PC-9 (cell line): ENCODE data around the gene LIN52. TPM values are rescaled to one million over a fixed set of nuclear protein-coding genes. Genes with fewer than 3 reads are reported as not detected.

Source experiments
- BruUV-seq: library from RNA; stranded (reverse); fragments of 400-500 nt; replicated peaks from 2 replicates; lab custom pipeline; 2021; lab: Mats Ljungman, UMichigan
- CTCF ChIA-PET: fragments of 300-600 bp; sonication (Branson Sonifier 250); formaldehyde crosslinking; loops from one replicate; lab custom pipeline; 2022; ENCODE audit warnings: antibody characterized with exemption; lab: Charles Lee
- POLR2A ChIA-PET: fragments of 300-600 bp; sonication (Branson Sonifier 250); formaldehyde crosslinking; loops from one replicate; lab custom pipeline; 2022; ENCODE audit warnings: antibody characterized with exemption; ENCODE audit not compliant: unreplicated experiment; lab: Charles Lee
- DNase-seq, 2 experiments: peaks; one replicate each; pipeline versions ENCODE4 v3.0.0 to v3.0.0-alpha.2; 2015 to 2022; ENCODE audit warnings: mixed read lengths in 1 of 2
- H2AFZ ChIP-seq: fragments of 200-600 bp; sonication (generic); 2 replicates; pipeline ENCODE4 v1.8.1; 2017; ENCODE audit warnings: antibody characterized with exemption
- H3F3A ChIP-seq: fragments of 200-600 bp; sonication (generic); 2 replicates; pipeline ENCODE4 v1.8.1; 2017; ENCODE audit warnings: antibody characterized with exemption, mild to moderate bottlenecking, low read depth; ENCODE audit not compliant: insufficient read depth
- H3K27ac ChIP-seq: fragments of 200-600 bp; sonication (generic); 2 replicates; pipeline ENCODE4 v1.6.1; 2016; ENCODE audit warnings: mixed run types
- H3K27me3 ChIP-seq: fragments of 200-600 bp; sonication (generic); 2 replicates; pipeline ENCODE4 v1.6.1; 2016; ENCODE audit warnings: low read depth, mixed run types; ENCODE audit not compliant: insufficient read depth
- H3K36me3 ChIP-seq: fragments of 200-600 bp; sonication (generic); 2 replicates; pipeline ENCODE4 v1.6.1; 2016; ENCODE audit warnings: low read depth, mixed run types
- H3K4me1 ChIP-seq: fragments of 200-600 bp; sonication (generic); replicated peaks from 2 replicates; pipeline ENCODE4 v1.6.1; 2016; ENCODE audit warnings: mixed run types; ENCODE audit not compliant: insufficient read depth
- H3K4me2 ChIP-seq: fragments of 200-600 bp; sonication (generic); 2 replicates; pipeline ENCODE4 v1.6.1; 2017; ENCODE audit warnings: mixed run types
- H3K4me3 ChIP-seq: fragments of 200-600 bp; sonication (generic); 2 replicates; pipeline ENCODE4 v1.6.1; 2016; ENCODE audit warnings: mixed run types
- H3K79me2 ChIP-seq: fragments of 200-600 bp; sonication (generic); 2 replicates; pipeline ENCODE4 v1.6.1; 2017; ENCODE audit warnings: low read depth, mixed run types
- H3K9me2 ChIP-seq: fragments of 200-600 bp; sonication (generic); 2 replicates; pipeline ENCODE4 v1.8.1; 2017; ENCODE audit warnings: mild to moderate bottlenecking; ENCODE audit not compliant: insufficient read depth
- H3K9me3 ChIP-seq: fragments of 200-600 bp; sonication (generic); 2 replicates; pipeline ENCODE4 v1.8.1; 2016; ENCODE audit warnings: low read depth; ENCODE audit not compliant: insufficient read depth
- H4K20me1 ChIP-seq: fragments of 200-600 bp; sonication (generic); 2 replicates; pipeline ENCODE4 v1.8.1; 2017; ENCODE audit not compliant: insufficient read depth
- CTCF ChIP-seq: fragments of 200-600 bp; sonication (generic); conservative IDR thresholded peaks from 2 replicates; pipeline ENCODE4 v1.6.1; 2017; ENCODE audit warnings: mixed run types, antibody characterized with exemption, mild to moderate bottlenecking, moderate library complexity
- EZH2 ChIP-seq: fragments of 200-600 bp; sonication (generic); IDR thresholded peaks from 2 replicates; pipeline ENCODE4 v1.8.0; 2017; ENCODE audit warnings: antibody characterized with exemption, low read depth
- intact Hi-C: fragments of 100-400 bp; cut with micrococcal nuclease; formaldehyde crosslinking; loops from one replicate; pipeline ENCODE4 v1.10.0; 2022; ENCODE audit not compliant: unreplicated experiment
- total RNA-seq: library from RNA; stranded (reverse); gene quantifications from 2 replicates; pipeline ENCODE4 v1.2.3, GENCODE V29; 2021

Gene LIN52
- total RNA-seq, 1 experiment from 2014 or later: 18.8 TPM

- no peaks in the 10 kb centered on the region for H3K79me2 ChIP-seq
- CTCF ChIA-PET: interaction anchor here (0.5 to 1.7 kb wide), 5 partner anchors 33 to 136 kb away, joined by 3 to 12 read pairs (median 7); partner anchors contain the start of gene ABCD4
- intact Hi-C loops: no loop called here
- H3K4me1 ChIP-seq: no peaks in the 10 kb centered on the region
- no peaks in the 10 kb centered on the region for H3F3A ChIP-seq
- no peak overlapping the region for H3K4me3 ChIP-seq
- no peak overlapping the region for H2AFZ ChIP-seq
- H3K9me3 ChIP-seq: no peaks in the 10 kb centered on the region
- H3K9me2 ChIP-seq: no peaks in the 10 kb centered on the region
- H3K4me2 ChIP-seq: no peak overlapping the region
- no peak for DNase-seq
- H3K27ac ChIP-seq: no peak overlapping the region
- POLR2A ChIA-PET: interaction anchor here (0.6 kb wide), 1 partner anchor 411 kb away, joined by 5 read pairs; no protein-coding TSS in a partner anchor
- TF ChIP-seq EZH2 (no peak), CTCF (no peak)
- no peaks in the 10 kb centered on the region for H3K36me3 ChIP-seq
- H4K20me1 ChIP-seq: no peaks in the 10 kb centered on the region
- no TSS peak for BruUV-seq
- peaks cover 45% of the 10 kb centered on the region for H3K27me3 ChIP-seq
Measured at GRCh38 chr14:74219277-74220205, 134.8 kb downstream of the LIN52 start.

- no peak overlapping the region for H3K4me2 ChIP-seq
- no peaks in the 10 kb centered on the region for H3K36me3 ChIP-seq
- H3F3A ChIP-seq: no peaks in the 10 kb centered on the region
- ChIA-PET CTCF (interaction anchor here (0.7 to 0.9 kb wide), 2 partner anchors 25 to 42 kb away, joined by 9 to 12 read pairs; no protein-coding TSS in a partner anchor), POLR2A (no interaction called here)
- H3K79me2 ChIP-seq: no peaks in the 10 kb centered on the region
- no peaks in the 10 kb centered on the region for H4K20me1 ChIP-seq
- H3K27ac ChIP-seq: no peak overlapping the region
- H3K9me2 ChIP-seq: no peaks in the 10 kb centered on the region
- no peak for DNase-seq
- no peak overlapping the region for H2AFZ ChIP-seq
- no peaks in the 10 kb centered on the region for H3K4me1 ChIP-seq
- peaks cover 54% of the 10 kb centered on the region for H3K27me3 ChIP-seq
- TF ChIP-seq EZH2: no peak
- TF ChIP-seq CTCF: no peak
- no TSS peak for BruUV-seq
- intact Hi-C loops: no loop called here
- H3K9me3 ChIP-seq: no peaks in the 10 kb centered on the region
- no peak overlapping the region for H3K4me3 ChIP-seq
Measured at GRCh38 chr14:74220991-74221390, 136.2 kb downstream of the LIN52 start.

GRCh38 chr14:74221741-74222140 lies 137.0 kb downstream of the LIN52 start:
- H3K27ac ChIP-seq: no peak overlapping the region
- intact Hi-C loops: no loop called here
- no peak overlapping the region for H3K4me2 ChIP-seq
- TF ChIP-seq EZH2: no peak
- no peak for TF ChIP-seq CTCF
- H3K79me2 ChIP-seq: no peaks in the 10 kb centered on the region
- no peak overlapping the region for H2AFZ ChIP-seq
- CTCF ChIA-PET: interaction anchor here (0.7 kb wide), 1 partner anchor 24 kb away, joined by 9 read pairs; no protein-coding TSS in a partner anchor
- BruUV-seq: no TSS peak
- no peaks in the 10 kb centered on the region for H3K36me3 ChIP-seq
- no peaks in the 10 kb centered on the region for H3K9me2 ChIP-seq
- H3K9me3 ChIP-seq: no peaks in the 10 kb centered on the region
- POLR2A ChIA-PET: no interaction called here
- H3K4me3 ChIP-seq: no peak overlapping the region
- no peaks in the 10 kb centered on the region for H3K4me1 ChIP-seq
- no peaks in the 10 kb centered on the region for H3F3A ChIP-seq
- H3K27me3 ChIP-seq: peaks cover 56% of the 10 kb centered on the region
- no peak for DNase-seq
- H4K20me1 ChIP-seq: no peaks in the 10 kb centered on the region
